PC-3 (cell line): Measurements from ENCODE around the gene PDS5A. TPM values are rescaled to one million over a fixed set of nuclear protein-coding genes. Genes with fewer than 3 reads are reported as not detected.
"Not testable (repeated sequence)": the region's sequence is repeated elsewhere in the genome, so short reads cannot be mapped to it uniquely, and the experiment has no call there.

Experiments
- ATAC-seq: fragments of 200-7000 bp; cut with Tn5 transposase; 2 replicates; pipeline ENCODE4 v1.9.1; 2020; ENCODE audit warnings: mild to moderate bottlenecking, moderate library complexity
- BruUV-seq: library from RNA; stranded (reverse); fragments of 400-500 nt; replicated peaks from 2 replicates; lab custom pipeline; 2021; lab: Mats Ljungman, UMichigan
- CTCF ChIA-PET: fragments of 300-600 bp; sonication (Branson Sonifier 250); formaldehyde crosslinking; loops from one replicate; lab custom pipeline; 2022; ENCODE audit warnings: antibody characterized with exemption; lab: Charles Lee
- POLR2A ChIA-PET: fragments of 300-600 bp; sonication (Branson Sonifier 250); formaldehyde crosslinking; loops from one replicate; lab custom pipeline; 2022; ENCODE audit warnings: antibody characterized with exemption; ENCODE audit not compliant: unreplicated experiment; lab: Charles Lee
- DNase-seq: peaks from one replicate; pipeline ENCODE4 v3.0.0-alpha.2; 2015
- H2AFZ ChIP-seq: fragments of 300-600 bp; sonication (generic); 2 replicates; pipeline ENCODE4 v1.6.0; 2016; ENCODE audit warnings: antibody characterized with exemption, low read length
- H3F3A ChIP-seq: fragments of 300-600 bp; sonication (generic); one replicate; pipeline ENCODE4 v1.6.0; 2017; ENCODE audit warnings: antibody characterized with exemption, low read length, control low read depth, mild to moderate bottlenecking; ENCODE audit not compliant: unreplicated experiment
- H3K27ac ChIP-seq: fragments of 300-600 bp; sonication (generic); 2 replicates; pipeline ENCODE4 v1.5.1; 2016; ENCODE audit warnings: mild to moderate bottlenecking, low read length
- H3K27me3 ChIP-seq: fragments of 300-600 bp; sonication (generic); 2 replicates; pipeline ENCODE4 v1.6.1; 2016; ENCODE audit warnings: low read length, mixed read lengths
- H3K36me3 ChIP-seq: fragments of 300-600 bp; sonication (generic); 2 replicates; pipeline ENCODE4 v1.6.1; 2016; ENCODE audit warnings: low read depth, mixed run types, low read length, mixed read lengths
- H3K4me1 ChIP-seq: fragments of 300-600 bp; sonication (generic); 2 replicates; pipeline ENCODE4 v1.5.1; 2016; ENCODE audit warnings: low read length; ENCODE audit not compliant: insufficient read depth
- H3K4me2 ChIP-seq: fragments of 300-600 bp; sonication (generic); 2 replicates; pipeline ENCODE4 v1.6.0; 2016; ENCODE audit warnings: low read length
- H3K4me3 ChIP-seq: fragments of 300-600 bp; sonication (generic); 2 replicates; pipeline ENCODE4 v1.5.1; 2016; ENCODE audit warnings: mild to moderate bottlenecking, low read length, mixed read lengths
- H3K79me2 ChIP-seq: fragments of 300-600 bp; sonication (generic); 2 replicates; pipeline ENCODE4 v1.6.1; 2017; ENCODE audit warnings: low read length, mixed read lengths
- H3K9ac ChIP-seq: fragments of 300-600 bp; sonication (generic); 2 replicates; pipeline ENCODE4 v1.6.0; 2016; ENCODE audit warnings: mild to moderate bottlenecking, low read length
- H3K9me2 ChIP-seq: fragments of 300-600 bp; sonication (generic); replicated peaks from 2 replicates; pipeline ENCODE4 v1.6.1; 2016; ENCODE audit warnings: mixed run types, low read length, mixed read lengths
- H3K9me3 ChIP-seq: fragments of 300-600 bp; sonication (generic); 2 replicates; pipeline ENCODE4 v1.6.1; 2016; ENCODE audit warnings: low read length, mixed read lengths
- H4K20me1 ChIP-seq: fragments of 300-600 bp; sonication (generic); 2 replicates; pipeline ENCODE4 v1.6.1; 2016; ENCODE audit warnings: low read length, mixed read lengths
- EZH2 ChIP-seq: fragments of 300-600 bp; sonication (generic); IDR thresholded peaks from one replicate; pipeline ENCODE4 v1.6.1; 2017; ENCODE audit warnings: antibody characterized with exemption, mild to moderate bottlenecking, low read length; ENCODE audit not compliant: unreplicated experiment
- EZH2phosphoT487 ChIP-seq: fragments of 300-600 bp; sonication (generic); IDR thresholded peaks from 2 replicates; pipeline ENCODE4 v1.6.1; 2018; ENCODE audit warnings: mild to moderate bottlenecking, antibody characterized with exemption, low read length, borderline replicate concordance
- intact Hi-C: fragments of 100-400 bp; cut with micrococcal nuclease; formaldehyde crosslinking; loops from 2 replicates; pipeline ENCODE4 v1.9.0; 2023
- total RNA-seq: library from RNA; depleted of rRNA; stranded (reverse); fragments of >200 nt; gene quantifications from 2 replicates; pipeline ENCODE4 v1.2.3, GENCODE V29; 2014
- TF ChIP-seq, protein P1 (sequence below): fragments of 300-600 bp; sonication (generic); conservative IDR thresholded peaks from 2 replicates; pipeline ENCODE4 v1.5.1; 2017; ENCODE audit warnings: antibody characterized with exemption, low read depth, mild to moderate bottlenecking, low read length

Gene PDS5A
- total RNA-seq, 1 experiment from 2014 or later: 39.9 TPM

DNA sequence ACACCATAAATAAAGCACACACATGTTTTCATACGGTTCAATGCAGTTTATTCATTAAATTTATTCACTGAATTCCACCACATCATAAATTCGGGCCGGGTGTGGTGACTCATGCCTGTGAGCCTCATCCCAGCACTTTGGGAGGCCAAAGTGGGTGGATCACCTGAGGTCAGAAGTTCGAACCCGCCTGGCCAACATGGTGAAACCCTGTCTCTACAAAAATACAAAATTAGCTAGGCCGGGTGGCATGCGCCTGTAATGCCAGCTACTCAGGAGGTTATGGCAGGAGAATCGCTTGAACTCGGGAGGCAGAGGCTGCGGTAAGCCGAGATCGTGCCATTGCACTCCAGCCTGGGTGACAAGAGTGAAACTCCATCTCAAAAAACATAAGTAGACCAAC is 131.6 kb downstream of the PDS5A start:
- no peak overlapping the region for H3K4me3 ChIP-seq
- H3K9me3 ChIP-seq: no peaks in the 10 kb centered on the region
- peaks cover 3% of the 10 kb centered on the region for H3K36me3 ChIP-seq
- no TSS peak for BruUV-seq
- no peaks in the 10 kb centered on the region for H3K27me3 ChIP-seq
- no peaks in the 10 kb centered on the region for H4K20me1 ChIP-seq
- POLR2A ChIA-PET: no interaction called here
- CTCF ChIA-PET: no interaction called here
- H2AFZ ChIP-seq: no peak overlapping the region
- ATAC-seq (peak; percentile 27; the same call in 1 of the 2 replicates), DNase-seq (peak; percentile 42)
- no peaks in the 10 kb centered on the region for H3K9me2 ChIP-seq
- no peak for TF ChIP-seq EZH2
- TF ChIP-seq, protein P1, sequence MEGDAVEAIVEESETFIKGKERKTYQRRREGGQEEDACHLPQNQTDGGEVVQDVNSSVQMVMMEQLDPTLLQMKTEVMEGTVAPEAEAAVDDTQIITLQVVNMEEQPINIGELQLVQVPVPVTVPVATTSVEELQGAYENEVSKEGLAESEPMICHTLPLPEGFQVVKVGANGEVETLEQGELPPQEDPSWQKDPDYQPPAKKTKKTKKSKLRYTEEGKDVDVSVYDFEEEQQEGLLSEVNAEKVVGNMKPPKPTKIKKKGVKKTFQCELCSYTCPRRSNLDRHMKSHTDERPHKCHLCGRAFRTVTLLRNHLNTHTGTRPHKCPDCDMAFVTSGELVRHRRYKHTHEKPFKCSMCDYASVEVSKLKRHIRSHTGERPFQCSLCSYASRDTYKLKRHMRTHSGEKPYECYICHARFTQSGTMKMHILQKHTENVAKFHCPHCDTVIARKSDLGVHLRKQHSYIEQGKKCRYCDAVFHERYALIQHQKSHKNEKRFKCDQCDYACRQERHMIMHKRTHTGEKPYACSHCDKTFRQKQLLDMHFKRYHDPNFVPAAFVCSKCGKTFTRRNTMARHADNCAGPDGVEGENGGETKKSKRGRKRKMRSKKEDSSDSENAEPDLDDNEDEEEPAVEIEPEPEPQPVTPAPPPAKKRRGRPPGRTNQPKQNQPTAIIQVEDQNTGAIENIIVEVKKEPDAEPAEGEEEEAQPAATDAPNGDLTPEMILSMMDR: no peak
- H3K79me2 ChIP-seq: no peaks in the 10 kb centered on the region
- H3K4me1 ChIP-seq: peaks cover 3% of the 10 kb centered on the region; the same call in 1 of the 2 replicates
- intact Hi-C loops: no loop called here
- H3K27ac ChIP-seq: no peak overlapping the region
- H3F3A ChIP-seq: no peaks in the 10 kb centered on the region
- H3K9ac ChIP-seq: no peak overlapping the region
- no peak overlapping the region for H3K4me2 ChIP-seq

- H4K20me1 ChIP-seq: no peaks in the 10 kb centered on the region
- H3K27me3 ChIP-seq: no peaks in the 10 kb centered on the region
- H3K9ac ChIP-seq: no peak overlapping the region
- H3K27ac ChIP-seq: no peak overlapping the region
- intact Hi-C loops: no loop called here
- ATAC-seq (no peak), DNase-seq (no peak)
- H2AFZ ChIP-seq: no peak overlapping the region
- no peak overlapping the region for H3K4me2 ChIP-seq
- no TSS peak for BruUV-seq
- TF ChIP-seq EZH2: no peak
- no peaks in the 10 kb centered on the region for H3K79me2 ChIP-seq
- POLR2A ChIA-PET: no interaction called here
- H3K9me3 ChIP-seq: no peaks in the 10 kb centered on the region
- peaks cover 3% of the 10 kb centered on the region; the same call in 1 of the 2 replicates for H3K4me1 ChIP-seq
- H3F3A ChIP-seq: no peaks in the 10 kb centered on the region
- H3K36me3 ChIP-seq: peaks cover 4% of the 10 kb centered on the region
- no peaks in the 10 kb centered on the region for H3K9me2 ChIP-seq
- H3K4me3 ChIP-seq: no peak overlapping the region
- CTCF ChIA-PET: no interaction called here
Measured at GRCh38 chr4:39841894-39842293, 135.8 kb downstream of the PDS5A start.

GRCh38 chr4:39840516-39840915 is 137.2 kb downstream of the PDS5A start:
- intact Hi-C loops, H2AFZ ChIP-seq, H3K4me1 ChIP-seq, H3K27me3 ChIP-seq, H3K9ac ChIP-seq, H3K79me2 ChIP-seq, CTCF ChIA-PET, H3K36me3 ChIP-seq, DNase-seq, H3K4me3 ChIP-seq, H3K9me3 ChIP-seq, BruUV-seq, H3K27ac ChIP-seq, H3K4me2 ChIP-seq, ATAC-seq, H3F3A ChIP-seq, POLR2A ChIA-PET, H3K9me2 ChIP-seq, H4K20me1 ChIP-seq: not testable (repeated sequence)

GRCh38 chr4:39840027-39840426 is 137.7 kb downstream of the PDS5A start:
- no peaks in the 10 kb centered on the region for H3K79me2 ChIP-seq
- no peak overlapping the region for H2AFZ ChIP-seq
- peaks cover 4% of the 10 kb centered on the region for H3K36me3 ChIP-seq
- no peak overlapping the region for H3K4me2 ChIP-seq
- H3F3A ChIP-seq: no peaks in the 10 kb centered on the region
- intact Hi-C loops: no loop called here
- no peak overlapping the region for H3K4me3 ChIP-seq
- no peak overlapping the region for H3K9ac ChIP-seq
- TF ChIP-seq EZH2 (no peak), EZH2phosphoT487 (no peak)
- TF ChIP-seq, protein P1: no peak
- H3K9me3 ChIP-seq: no peaks in the 10 kb centered on the region
- no peak for DNase-seq
- BruUV-seq: no TSS peak
- H3K27me3 ChIP-seq: no peaks in the 10 kb centered on the region
- POLR2A ChIA-PET: no interaction called here
- no peak for ATAC-seq
- no peaks in the 10 kb centered on the region for H3K9me2 ChIP-seq
- no peak overlapping the region for H3K27ac ChIP-seq
- CTCF ChIA-PET: no interaction called here
- no peaks in the 10 kb centered on the region for H4K20me1 ChIP-seq
- no peaks in the 10 kb centered on the region for H3K4me1 ChIP-seq

- H3F3A ChIP-seq, H3K4me3 ChIP-seq, H3K79me2 ChIP-seq, ATAC-seq, H3K36me3 ChIP-seq, DNase-seq, BruUV-seq, H3K27me3 ChIP-seq, H2AFZ ChIP-seq, H3K9ac ChIP-seq, POLR2A ChIA-PET, H3K27ac ChIP-seq, H3K9me3 ChIP-seq, CTCF ChIA-PET, H3K4me1 ChIP-seq, intact Hi-C loops, H3K9me2 ChIP-seq, H3K4me2 ChIP-seq, H4K20me1 ChIP-seq: not testable (repeated sequence)
Measured at GRCh38 chr4:39838431-39838830, 139.3 kb downstream of the PDS5A start.
